KOPT-K1 (cell line): Measurements from ENCODE around the gene TCF15.

Experiments
- H3K27ac ChIP-seq: fragments of 200-600 bp; sonication (generic); 2 replicates; pipeline ENCODE4 v1.5.1; 2016; ENCODE audit warnings: antibody characterized with exemption, mild to moderate bottlenecking, low read depth, low read length; ENCODE audit not compliant: poor library complexity, severe bottlenecking
- H3K36me3 ChIP-seq: fragments of 200-600 bp; sonication (generic); 2 replicates; pipeline ENCODE4 v1.5.1; 2017; ENCODE audit warnings: antibody characterized with exemption, mild to moderate bottlenecking, low read length, moderate library complexity; ENCODE audit not compliant: insufficient read depth
- H3K9me3 ChIP-seq: fragments of 200-600 bp; sonication (generic); 2 replicates; pipeline ENCODE4 v1.5.1; 2017; ENCODE audit warnings: antibody characterized with exemption, low read length, mild to moderate bottlenecking; ENCODE audit not compliant: insufficient read depth, poor library complexity, severe bottlenecking

Gene TCF15

DNA sequence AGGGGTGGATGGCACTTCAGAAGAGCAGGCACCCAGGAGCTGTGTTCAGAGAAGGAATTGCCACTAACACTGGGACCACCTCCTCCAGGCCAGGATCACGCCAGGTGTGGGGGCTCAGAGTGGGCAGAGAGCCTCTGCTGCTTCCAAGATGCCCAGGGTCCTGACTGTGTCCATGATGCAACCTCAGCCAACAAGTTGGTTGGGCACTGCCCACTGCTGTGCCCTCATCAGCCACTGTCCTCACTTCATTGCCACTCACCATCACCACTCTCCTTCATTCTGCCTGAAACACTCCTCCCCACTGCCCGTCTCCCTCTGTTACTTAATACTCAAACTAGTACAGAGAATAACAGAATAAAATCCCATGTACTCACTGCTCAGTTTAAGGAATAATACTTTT is 16.5 kb upstream of the TCF15 start:
- Histone ChIP-seq H3K36me3 (no peaks in the 10 kb centered on the region), H3K9me3 (peaks cover 4% of the 10 kb centered on the region), H3K27ac (no peak overlapping the region)

DNA sequence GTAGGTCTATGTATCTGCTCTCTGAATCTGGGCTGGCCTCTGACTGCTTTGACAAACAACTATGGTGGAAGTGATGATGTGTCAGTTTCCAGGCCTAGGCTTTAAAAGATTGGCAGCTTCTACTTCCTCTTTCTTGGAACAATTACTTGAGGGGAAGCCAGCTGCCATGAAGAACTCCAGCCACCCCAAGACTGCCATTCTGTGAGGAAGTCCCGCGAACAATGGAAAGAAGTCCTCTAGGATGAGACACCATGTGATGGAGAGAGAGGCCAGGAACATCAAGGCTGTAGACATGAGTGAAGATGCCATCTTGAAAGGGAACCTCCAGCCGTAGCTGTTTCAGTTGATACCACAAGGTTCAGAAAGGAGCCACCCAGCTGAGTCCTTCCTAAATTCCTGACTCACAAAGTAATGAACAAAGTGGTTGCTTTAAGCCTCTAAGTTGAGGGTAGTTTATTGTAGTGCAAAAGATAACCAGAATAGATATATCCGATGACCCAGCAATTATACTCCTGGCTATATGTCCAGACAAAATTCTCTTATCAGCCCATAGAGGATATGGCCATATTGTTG is 15.3 kb upstream of the TCF15 start:
- H3K27ac ChIP-seq: no peak overlapping the region

DNA sequence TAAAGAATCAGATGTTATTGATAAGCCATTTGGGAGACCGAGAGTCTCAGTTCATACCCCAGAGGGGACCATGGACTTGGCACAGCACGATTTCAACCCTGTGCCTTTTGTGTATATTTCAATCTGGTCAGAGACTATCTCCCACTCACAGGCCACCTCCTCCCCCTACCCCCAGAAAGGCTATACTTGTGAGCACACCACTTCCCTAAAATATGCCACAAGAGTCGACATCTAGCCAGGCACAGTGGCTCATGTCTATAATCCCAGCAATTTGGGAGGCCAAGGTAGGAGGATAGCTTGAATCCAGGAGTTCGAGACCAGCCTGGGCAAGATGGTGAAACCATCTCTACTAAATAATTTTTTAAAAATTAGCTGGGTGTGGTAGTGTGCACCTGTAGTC is 13.6 kb upstream of the TCF15 start:
- peaks cover 4% of the 10 kb centered on the region for H3K9me3 ChIP-seq
- H3K36me3 ChIP-seq: no peaks in the 10 kb centered on the region
- no peak overlapping the region for H3K27ac ChIP-seq

More for the DNA sequence above, 15.3 kb upstream of the TCF15 start:
- peaks cover 4% of the 10 kb centered on the region for H3K9me3 ChIP-seq
- H3K36me3 ChIP-seq: no peaks in the 10 kb centered on the region

DNA sequence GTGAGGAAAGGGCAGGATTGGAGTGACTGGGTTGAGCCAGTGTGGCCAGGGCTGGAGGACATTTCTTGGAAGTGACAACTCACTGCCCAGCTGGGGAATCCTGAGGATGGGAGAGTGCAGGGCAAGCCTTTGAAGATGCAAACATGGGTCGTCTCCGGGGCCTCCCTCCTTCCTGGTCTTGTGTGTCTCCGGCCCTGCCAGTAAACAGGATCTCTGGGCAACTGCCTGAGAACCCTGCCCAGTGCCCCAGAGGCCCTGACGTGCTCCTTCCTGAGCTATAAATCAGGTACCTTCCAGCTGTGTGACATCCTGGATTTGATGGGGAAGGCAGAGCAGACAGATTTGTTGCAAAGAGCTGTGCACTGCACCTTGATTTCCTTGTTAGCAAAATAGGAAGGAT is 12.9 kb upstream of the TCF15 start:
- H3K27ac ChIP-seq: no peak overlapping the region
- peaks cover 7% of the 10 kb centered on the region for H3K9me3 ChIP-seq
- H3K36me3 ChIP-seq: no peaks in the 10 kb centered on the region

DNA sequence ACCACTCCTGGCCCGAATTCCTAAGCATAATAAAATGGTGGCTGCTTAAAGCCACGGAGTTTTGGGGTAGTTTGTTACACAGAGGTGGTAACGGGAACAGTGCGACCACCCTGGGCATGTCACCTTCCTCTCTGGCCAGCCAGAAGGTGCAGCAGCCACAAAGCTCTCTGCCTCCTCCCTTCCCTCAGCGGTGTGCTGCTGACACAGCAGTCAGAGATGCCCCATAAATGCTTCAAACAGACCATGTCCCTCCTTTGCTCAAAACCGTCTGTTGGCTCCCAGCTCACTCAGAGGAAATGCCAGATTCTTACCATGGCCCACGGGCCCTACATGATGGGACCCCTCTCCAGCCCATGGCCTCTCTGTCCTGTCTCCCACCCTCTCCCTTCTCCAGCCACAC is 12.1 kb upstream of the TCF15 start:
- Histone ChIP-seq H3K27ac (no peak overlapping the region), H3K9me3 (peaks cover 15% of the 10 kb centered on the region), H3K36me3 (no peaks in the 10 kb centered on the region)

DNA sequence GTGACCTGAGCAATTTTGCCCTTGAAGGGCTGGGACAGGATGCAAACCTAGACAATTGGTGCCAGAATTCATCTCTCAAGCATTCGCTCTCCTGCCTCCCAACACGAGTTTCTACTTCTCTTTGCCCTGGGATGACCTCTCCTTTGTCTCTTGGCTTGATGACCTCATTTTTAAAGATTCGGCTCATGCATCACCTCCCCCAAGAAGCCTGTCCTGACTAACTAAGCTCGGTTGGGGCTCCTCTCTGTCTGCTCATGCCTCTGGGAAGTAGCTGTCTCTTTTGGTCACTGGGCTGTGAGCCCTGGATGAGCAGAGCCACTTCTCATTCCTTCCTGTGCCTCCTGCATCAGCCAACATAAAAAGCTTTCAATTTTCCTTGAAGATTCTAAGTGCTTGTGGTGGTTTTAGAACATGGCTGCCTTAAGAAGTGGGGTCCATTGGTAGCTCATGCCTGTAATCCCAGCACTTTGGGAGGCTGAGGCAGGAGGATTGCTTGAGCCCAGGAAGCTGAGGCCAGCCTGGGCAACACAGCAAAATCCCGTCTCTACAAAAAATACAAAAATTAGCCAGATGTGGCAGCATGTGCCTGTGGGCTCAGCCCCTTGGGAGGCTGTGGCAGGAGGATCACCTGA is 11.1 kb upstream of the TCF15 start:
- H3K9me3 ChIP-seq: peaks cover 20% of the 10 kb centered on the region
- no peaks in the 10 kb centered on the region for H3K36me3 ChIP-seq
- H3K27ac ChIP-seq: no peak overlapping the region

DNA sequence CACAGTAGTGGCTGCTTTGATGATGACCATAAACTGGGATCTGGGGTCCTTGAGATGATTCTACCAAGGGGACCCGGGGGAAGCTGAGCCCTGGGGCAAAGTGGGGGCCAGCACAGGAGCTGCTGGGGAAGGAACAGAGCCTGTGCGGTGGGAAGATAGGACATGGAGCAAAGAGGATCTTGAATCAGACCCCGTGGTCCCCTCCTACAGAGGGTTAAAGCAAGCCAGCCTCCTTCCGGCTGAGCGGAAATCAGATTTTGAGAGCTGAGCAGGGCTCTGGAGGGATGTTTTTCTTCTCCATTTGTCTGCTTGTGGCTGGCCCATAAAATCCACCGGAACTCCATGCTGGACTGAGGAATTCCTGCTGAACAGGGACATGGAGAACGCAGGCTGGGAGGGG is 10.1 kb upstream of the TCF15 start:
- peaks cover 20% of the 10 kb centered on the region for H3K9me3 ChIP-seq
- no peak overlapping the region for H3K27ac ChIP-seq
- no peaks in the 10 kb centered on the region for H3K36me3 ChIP-seq

DNA sequence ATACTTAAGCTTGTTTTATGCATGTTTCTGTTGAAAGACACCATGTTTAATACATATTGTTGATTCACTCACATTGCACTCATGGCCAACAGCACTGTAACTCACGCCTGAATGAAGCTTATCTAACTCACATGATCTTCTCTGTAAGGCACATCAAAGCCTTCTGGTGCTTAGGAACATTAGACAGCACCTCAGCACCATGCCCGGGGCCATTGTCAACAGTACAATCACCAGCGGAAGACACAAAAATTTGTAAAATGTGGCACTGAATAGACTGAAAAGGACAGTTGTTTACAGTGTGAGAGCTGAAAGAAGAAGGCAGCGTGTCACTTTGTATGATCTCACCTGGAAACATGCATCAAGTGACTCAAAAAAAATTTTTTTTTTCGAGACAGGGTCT is 8.9 kb upstream of the TCF15 start:
- H3K27ac ChIP-seq: no peak overlapping the region
- no peaks in the 10 kb centered on the region for H3K36me3 ChIP-seq

DNA sequence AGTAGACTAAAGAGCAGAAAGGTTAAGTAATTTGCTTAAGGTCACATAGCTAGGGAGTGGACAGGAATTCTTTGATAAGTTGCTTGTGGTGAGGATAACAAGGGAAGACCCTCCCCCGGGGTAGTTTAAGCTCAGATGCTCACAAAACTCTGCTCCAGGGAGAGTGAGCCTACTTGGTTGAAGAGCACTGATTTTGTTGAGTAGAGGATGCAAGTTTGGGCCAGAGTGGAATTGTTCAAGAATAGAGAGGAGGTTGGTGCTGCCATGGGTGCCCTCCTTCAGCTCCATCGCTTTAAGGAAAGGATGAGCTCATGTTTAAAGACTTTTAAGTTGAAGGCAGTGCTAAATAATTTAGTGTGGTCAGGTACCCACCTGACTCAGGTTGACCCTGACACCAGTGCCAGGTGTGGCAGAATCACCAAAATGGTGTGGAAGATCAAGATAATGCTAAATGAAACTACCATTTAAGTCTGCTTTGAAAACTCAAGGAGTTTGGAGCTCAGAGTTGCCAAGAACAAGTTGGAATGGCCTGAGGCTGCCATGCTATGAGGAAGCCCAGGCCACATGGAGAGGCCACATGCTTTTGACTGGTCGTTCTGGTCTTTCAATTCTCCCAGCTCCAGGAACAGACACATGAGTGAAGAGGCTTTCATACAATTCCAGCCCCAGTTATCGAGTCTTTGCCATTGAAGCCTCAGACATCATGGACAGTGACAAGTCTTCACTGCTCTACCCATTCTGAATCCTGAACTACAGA is 8.0 kb upstream of the TCF15 start:
- Histone ChIP-seq H3K36me3 (no peaks in the 10 kb centered on the region), H3K27ac (no peak overlapping the region), H3K9me3 (peaks cover 20% of the 10 kb centered on the region)

More for the DNA sequence above, 8.9 kb upstream of the TCF15 start:
- peaks cover 20% of the 10 kb centered on the region for H3K9me3 ChIP-seq

DNA sequence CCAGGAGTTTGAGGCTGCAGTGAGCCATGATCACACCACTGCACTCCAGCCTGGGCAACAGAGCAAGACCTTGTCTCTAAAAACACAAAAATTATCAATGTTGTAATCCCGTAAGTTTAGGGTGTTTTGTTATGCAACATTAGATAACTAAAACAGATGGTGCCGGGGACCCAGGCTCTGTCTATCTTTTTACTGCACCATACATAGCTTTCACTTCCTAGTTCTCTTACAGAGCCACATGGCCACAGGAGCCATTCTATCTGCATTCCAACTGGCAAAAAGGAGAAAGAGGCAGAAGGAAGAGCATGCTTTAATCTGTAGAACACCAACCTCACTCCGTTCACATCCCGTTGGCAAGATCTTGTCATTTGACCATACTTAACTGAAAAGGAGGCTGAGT is 5.4 kb upstream of the TCF15 start:
- Histone ChIP-seq H3K27ac (no peak overlapping the region), H3K36me3 (no peaks in the 10 kb centered on the region), H3K9me3 (peaks cover 20% of the 10 kb centered on the region)

DNA sequence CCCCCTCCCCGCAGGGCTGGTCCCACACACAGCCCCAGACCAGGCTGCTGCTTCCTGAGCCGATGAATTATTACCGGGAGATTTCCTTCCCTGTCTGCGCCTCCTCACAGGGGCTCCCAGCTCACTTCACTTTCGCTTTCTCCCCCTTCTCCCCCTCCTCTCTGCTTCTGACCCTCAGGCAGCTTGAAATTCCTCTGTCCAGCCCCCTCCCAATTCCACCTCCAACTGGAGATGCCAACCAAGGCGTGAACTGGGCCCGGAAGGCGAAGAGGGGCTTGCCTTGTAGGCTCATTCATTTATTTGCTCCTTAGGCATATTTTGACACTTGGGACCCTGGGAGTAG is 1.7 kb upstream of the TCF15 start:
- peaks cover 4% of the 10 kb centered on the region for H3K9me3 ChIP-seq
- H3K36me3 ChIP-seq: no peaks in the 10 kb centered on the region
- H3K27ac ChIP-seq: no peak overlapping the region

DNA sequence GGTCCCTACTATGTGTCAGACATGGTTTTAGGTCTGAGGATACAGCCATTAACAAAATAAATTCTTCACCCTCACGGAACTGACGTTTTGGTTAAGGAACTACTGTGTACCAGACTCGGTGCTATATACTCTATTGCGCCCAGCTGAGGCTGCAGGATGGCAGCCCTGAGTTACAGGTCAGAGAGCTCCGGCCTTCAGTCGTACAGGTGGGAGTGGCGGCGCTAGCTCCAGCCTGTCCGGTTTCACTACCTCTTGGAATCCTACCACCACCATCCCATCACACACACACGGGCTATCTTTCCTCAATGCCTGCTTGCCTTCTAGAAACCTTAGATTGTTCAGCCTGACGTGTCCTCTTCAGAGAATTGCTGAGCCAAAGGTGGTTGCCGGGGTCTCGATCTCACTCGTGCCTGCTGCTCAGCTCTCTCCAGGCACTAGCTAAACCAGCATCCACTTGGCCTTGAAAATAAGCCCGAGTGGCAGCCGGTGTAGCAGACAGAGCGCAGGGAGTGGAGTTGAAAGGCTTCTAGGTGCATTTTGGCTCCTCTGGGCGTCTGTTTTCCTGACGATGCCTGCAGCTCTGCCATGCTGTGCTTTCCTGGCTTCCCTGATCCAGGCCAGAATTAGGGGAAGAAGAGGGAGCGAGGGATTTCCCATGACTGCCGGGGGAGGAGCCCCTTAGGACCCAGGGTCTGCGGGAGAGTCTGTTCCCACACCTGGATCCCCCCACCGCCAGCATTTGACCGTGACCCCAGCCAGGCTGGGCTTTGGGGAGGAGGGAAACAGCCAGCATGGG is 1.1 kb upstream of the TCF15 start:
- Histone ChIP-seq H3K27ac (no peak overlapping the region), H3K9me3 (no peaks in the 10 kb centered on the region), H3K36me3 (no peaks in the 10 kb centered on the region)

DNA sequence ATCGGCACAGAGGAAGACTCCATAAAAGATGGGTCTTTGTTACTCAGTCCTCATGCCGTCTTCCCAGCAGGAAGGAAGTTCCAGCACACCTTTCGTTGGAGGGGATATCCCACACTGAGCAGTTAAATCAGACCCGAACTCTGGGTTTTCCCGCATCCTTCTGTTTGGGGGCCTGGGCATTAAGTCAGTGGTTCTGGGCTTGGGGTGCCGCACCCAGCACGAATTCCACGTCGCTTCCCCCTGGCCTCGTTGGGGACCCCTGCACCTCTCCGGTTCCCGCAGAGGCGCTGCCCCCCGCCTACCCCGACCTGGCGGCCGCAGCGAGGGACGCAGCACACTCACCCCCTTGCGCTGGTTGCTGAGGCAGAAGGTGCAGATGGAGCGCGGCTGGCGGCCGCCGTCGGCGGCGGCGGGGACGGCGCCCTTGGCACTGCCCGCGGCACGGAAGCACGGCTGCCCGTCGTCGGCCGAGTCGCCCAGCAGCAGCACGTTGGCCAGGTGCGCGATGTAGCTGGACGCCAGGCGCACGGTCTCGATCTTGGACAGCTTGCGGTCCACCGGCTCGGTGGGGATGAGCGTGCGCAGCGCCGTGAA is 641 bp downstream of the TCF15 start:
- H3K27ac ChIP-seq: no peak overlapping the region
- no peaks in the 10 kb centered on the region for H3K36me3 ChIP-seq
- H3K9me3 ChIP-seq: no peaks in the 10 kb centered on the region

DNA sequence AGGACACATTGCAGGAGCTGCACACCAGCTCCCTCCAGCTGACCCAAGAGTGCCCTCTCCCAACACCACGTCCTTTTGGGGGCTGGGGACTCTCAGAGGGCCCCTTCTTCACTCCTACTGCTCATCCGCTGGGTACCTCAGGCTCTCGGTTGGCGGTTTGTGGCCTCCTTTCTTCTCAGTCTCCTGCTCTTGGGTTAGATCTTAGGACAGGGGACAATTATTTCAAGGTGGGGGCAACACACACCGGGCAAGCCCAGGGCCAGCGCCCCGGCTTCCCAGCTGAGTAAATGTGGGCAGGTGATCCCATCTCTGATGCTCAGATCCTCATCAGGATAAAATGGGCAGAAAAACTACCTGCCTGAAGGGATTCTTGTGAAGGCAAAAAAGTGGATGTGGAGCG is 1.1 kb downstream of the TCF15 start:
- Histone ChIP-seq H3K9me3 (no peaks in the 10 kb centered on the region), H3K36me3 (no peaks in the 10 kb centered on the region), H3K27ac (no peak overlapping the region)

DNA sequence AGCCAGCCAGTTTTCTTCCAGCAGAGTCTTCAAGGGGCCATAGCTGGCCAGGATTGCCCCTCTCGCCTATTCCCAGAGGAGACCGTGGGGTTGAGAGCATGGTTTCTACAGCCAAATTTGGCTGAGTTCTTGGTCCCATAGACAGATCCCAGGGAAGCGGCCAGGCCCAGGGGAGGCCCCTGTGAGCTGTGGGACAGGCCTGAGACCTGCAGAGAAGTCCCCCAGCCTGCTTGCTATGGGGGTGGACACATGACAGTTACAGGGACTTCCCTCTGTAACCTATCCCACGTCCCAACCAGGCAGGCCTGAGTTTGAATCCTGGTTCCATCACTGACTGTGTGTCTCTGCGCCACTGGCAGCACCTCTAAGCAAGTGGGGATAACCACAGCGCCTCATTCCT is 2.6 kb downstream of the TCF15 start:
- Histone ChIP-seq H3K27ac (no peak overlapping the region), H3K36me3 (no peaks in the 10 kb centered on the region), H3K9me3 (no peaks in the 10 kb centered on the region)
